HG02885 (cell line): ENCODE results near the gene SLC37A2.

Experiments
- ATAC-seq: cut with Tn5 transposase; IDR thresholded peaks from one replicate; pipeline ENCODE4 v1.9.1; 2021; ENCODE audit warnings: mild to moderate bottlenecking; ENCODE audit not compliant: unreplicated experiment, poor library complexity

SLC37A2 gene

DNA sequence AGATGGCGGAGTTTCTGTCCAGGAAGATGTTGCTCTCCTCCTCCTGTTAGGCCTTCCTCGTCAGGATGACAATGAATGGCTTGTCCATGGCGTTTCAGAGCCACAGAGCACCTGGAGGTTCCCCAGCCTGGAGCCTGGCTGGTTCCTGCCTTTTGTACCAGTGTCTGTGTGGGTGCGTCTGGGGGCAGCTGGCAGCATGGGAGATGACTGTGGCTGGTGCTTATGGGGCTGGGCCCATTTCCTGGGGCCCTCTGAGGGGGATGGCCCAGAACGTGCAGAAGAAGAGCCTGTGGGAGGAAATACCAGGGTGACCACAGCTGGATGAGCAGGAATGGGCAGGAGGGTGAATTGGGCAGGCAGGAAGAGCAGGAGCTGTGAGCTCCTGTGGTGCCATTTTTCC lies 6.7 kb downstream of the SLC37A2 start:
- no peak for ATAC-seq

DNA sequence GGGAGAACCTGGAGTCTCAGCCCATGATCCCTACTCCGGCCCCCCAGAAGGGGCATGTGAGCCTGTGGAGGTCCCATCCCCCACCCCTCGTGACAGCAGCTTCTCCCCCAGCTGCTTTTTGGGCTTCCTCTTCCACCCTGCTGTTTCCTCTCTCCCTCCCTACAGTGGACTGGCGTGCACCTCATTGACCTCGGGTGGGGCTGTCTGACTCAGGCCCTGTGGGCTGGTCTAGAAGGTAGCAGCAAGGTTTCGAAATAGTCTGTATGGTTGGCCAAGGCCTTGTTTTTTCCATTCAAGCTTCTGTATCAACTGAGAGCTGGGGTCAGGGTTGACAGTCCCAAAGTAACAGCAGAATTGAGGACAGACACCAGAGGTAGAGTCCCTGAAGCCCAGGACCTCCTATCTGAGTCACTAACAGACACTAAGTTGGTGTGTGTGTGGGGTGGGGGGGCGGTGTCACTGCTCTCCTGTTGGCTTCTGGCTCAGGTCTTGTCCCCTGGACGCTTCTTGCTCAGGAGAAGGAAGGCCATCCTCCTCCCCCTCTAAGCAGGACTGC lies 7.7 kb downstream of the SLC37A2 start:
- ATAC-seq = peak; percentile 77

DNA sequence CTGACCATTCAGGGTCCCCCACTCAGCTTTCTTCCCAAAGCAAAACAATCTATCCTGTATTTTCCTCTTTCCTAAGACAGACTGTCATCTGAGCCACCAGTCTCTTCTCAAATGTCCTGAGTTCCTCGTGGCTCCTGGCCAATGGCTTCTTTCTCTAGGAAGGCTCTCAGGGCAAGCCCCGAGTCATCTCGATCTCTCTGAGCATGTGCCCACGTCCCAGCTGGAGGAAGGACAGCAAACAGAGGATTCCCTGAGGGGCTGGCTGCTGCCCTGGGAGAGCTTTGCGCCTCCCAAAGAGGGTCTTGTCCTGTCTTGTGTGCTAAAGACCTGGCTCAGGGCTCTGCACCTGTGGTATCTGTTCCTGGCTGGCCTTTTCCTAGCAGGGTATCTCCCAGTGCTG lies 8.3 kb downstream of the SLC37A2 start:
- ATAC-seq = no peak

DNA sequence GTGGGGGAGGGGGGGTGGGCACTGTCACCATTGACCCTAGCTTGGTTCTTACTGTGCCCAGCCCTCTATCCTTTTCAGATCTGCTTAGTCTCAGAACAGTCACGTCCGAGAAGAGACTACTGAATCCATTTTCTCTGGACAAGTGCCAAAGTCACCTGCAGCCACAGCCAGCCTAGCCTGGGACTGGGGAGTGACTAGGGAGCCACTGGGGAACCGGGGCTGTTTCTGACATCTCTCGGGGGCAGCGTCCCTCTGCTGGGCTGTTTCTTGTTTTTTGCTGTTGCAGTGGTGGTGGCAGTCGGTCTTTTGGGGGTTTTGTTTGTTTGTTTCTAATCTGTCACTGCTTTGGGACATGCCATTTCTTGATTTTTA lies 8.7 kb downstream of the SLC37A2 start:
- no peak for ATAC-seq

DNA sequence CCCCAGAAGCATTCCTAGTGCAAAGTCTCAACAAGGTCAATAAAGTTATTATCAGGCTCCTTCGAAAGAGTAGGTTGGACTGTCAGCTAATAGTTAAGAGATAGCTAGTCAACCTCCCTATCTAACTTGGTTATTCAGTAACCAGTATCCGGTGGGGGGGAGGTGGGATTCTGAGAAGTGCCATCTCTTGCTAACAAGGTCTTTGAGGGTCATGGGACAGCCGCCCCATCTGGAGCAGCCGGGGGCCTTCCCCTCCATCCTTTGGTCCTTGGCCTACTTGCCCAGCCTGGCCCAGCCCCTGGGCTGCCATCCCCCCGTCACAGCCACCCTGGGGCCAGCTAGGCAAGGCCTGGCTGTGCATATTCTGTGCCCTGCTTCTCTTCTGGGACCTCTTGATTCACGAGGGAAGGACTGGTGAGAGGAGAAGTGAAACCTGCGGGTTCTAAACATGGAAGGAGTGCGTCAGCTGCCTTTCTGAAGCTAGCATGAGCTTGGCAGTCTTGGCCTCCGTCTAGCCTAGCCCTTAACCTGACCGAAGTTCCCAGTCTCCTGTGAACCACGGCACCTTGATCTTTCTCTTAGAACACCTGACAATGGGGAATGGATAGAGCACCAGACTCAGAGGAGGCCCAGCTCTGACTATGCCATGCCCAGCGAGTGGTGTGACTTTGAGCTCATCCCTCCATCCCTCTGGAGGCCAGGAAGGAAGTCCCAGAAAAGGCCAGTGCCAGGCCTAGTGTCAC lies 9.3 kb downstream of the SLC37A2 start:
- ATAC-seq = peak; percentile 87

DNA sequence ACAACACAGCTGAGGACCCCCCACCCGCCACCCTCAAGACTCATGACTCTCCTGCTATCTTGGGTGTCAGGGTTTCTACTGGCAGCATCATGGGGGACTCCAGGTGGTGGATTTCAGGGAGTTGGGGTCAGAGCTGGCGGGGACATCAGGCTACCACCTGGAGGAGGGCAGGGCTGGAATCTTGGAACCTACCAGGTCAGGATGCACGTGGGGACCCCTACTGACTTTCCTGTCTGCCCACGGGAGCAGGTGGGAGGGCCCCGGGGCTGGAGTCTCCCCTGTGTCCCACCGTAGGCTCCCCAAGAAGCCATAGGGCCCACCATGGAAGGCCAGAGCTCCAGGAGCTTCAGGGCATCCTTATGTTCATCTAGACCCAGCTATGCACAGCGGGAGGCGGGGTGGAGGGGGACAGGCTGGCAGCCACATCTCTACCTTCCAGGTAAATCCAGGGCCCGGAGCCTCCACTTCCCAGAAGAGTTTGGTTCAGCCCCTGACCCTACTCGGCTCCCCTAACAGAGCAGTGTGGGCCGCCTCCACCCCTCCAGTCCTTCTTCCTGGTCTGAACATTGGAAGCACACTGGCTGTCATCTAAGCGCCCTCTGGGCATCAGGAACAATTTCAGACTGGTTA lies 10.0 kb downstream of the SLC37A2 start:
- ATAC-seq = no peak

DNA sequence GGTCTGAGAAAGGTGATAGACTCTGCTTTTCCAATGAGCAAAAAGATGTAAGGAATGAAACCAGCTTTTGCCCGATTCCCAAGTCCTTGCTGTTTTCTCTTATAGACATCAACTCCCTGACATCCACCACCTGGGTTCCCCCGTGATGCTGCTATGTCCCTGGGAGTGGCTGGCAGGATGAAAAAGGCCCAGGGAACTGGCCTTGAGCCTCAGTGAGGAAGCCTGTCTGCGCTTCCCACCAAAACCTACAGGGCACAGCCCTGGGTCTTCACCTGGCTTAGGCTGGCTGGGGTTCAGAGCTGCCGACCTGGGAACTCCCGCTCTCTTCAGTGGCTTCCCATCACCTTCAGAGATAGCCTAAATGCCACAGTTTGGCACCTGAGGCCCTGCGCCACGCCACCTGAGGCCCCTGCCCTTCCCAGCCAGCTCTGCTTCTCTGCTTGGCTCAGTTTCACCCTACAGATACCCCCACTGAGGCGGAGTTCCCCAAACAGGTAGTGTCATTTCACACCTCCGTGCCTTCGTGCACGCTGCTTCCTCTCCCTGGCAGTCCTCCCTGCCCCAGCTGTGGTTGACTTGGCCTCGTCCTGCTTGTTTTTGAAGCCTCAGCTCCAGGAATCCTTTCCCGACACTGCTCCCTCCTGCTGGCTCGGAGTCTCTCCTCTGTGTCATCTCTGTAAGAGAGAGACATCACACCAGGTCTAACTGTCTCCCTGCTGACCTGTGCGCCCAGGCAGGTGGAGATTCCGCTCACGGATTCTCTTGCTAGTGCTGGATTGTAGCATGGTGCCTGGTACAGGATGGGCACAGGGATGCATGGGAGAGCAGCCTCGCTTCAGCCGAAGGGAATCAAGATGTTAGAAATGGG lies 10.7 kb downstream of the SLC37A2 start:
- no peak for ATAC-seq

DNA sequence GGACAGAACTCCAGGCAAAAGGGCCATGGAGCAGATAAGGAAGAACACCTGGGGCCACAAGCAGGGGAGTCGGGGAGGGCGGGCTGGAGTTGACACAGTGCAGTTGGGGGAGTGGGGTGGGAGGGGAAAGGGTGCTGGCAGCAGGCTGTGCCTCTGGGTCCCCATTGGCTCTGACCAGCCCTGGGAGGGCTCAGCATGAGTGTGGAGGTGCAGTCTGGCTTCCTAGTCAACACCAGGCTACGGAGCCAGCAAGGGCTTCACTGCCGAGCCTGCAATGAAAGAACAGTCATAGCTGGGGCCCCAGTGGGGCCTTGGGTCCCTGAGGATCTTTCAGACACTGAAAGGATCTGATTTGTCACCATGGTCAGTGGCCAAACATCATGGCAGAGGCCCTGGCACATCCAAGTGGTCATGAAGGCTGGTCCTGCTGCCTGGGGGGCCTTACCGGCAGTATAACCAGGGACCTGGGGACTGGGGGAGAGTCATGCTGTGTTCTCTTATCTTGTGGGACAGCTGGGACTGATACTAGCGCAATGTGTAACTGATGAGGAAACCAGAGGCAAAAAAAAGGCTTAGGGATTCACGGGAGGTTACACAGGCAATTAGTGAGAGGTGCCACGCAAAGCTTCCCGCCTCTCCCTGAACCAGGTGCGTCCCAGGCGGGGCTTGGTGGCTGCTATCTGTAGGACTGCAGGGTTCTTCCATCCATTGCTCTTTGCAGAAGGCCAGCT lies 11.6 kb downstream of the SLC37A2 start:
- no peak for ATAC-seq

DNA sequence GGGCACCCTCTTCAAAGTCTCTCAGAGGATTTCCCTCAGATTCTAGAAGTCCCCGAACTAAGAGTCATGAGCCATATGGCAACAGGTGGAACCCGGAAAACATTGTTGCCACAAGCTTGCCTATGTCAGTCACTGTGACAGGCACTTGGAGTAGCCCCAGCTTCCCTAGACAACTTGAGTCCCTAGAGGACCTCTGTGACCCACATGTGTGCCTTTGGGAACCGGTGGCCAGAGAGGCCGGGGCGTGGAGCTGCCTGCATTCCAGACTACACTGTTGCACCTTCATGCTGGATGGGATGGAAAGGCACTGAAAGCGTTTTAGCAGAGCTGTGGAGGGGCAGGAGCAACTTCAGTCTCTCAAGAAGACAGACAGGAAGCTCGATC lies 12.1 kb downstream of the SLC37A2 start:
- ATAC-seq = no peak

DNA sequence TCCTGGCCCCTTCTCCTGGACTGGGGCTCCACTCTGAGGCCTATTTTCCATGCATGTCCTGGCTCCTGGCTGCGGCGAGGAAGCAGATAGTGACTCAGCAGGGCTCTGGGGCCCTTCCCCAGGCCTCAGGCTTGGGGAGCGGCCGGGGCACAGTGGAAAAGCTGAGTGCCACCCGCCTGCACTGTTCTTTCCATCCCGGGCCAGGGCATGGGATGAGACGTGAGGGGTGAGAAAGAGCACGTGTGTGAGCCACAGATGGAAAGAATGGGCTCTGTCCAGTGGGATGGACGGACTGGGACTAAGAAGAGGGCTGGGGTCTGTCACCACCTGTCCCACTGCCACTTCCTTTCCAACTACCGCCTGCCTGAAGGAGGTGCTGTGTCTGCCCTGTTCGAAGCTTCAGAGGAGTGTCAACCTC lies 12.8 kb downstream of the SLC37A2 start:
- no peak for ATAC-seq

DNA sequence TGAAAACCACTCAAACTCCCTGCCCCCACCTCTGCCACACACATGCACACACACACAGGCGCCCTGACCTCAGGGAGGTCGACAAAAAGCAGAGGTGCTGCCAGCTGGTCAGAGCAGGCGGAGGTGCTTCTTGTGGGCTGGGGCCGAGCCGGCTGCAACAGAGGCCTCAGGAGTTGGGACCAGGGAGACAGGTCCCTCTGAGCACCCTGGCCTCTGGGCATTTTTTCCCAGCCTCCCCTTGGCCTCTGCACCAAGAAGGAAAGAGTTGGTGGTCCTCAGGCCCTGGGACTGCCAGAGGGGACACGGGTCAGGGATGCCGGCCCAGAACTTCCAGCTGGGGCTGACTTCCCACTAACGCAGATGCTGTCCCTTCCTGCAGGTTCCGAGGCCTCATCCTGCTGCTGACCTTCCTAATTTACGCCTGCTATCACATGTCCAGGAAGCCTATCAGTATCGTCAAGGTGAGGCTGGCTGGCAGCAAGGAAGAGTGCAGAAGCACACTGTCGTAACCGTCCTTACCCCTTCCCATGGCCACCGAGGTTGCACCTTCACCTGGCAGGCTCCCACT lies 13.4 kb downstream of the SLC37A2 start:
- ATAC-seq = no peak

DNA sequence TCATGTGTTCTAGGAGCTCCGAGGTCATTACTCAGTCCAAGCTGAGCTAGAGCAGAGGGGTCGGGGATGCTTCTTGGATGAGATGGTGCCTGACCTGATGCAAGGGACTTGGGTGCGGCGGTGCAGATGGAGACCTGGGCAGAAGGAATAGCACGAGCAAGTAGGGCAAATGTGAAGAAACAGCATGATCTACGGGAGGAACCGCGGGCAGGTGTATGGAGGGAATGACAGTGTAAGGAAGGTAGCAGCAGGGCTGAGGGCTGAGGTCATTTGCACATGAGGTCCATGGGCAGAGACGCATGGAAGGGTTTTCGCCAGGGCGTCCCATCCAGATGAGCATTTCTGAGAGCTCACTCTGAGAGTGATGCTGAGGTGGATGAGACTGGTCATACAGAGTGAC lies 14.9 kb downstream of the SLC37A2 start:
- no peak for ATAC-seq

DNA sequence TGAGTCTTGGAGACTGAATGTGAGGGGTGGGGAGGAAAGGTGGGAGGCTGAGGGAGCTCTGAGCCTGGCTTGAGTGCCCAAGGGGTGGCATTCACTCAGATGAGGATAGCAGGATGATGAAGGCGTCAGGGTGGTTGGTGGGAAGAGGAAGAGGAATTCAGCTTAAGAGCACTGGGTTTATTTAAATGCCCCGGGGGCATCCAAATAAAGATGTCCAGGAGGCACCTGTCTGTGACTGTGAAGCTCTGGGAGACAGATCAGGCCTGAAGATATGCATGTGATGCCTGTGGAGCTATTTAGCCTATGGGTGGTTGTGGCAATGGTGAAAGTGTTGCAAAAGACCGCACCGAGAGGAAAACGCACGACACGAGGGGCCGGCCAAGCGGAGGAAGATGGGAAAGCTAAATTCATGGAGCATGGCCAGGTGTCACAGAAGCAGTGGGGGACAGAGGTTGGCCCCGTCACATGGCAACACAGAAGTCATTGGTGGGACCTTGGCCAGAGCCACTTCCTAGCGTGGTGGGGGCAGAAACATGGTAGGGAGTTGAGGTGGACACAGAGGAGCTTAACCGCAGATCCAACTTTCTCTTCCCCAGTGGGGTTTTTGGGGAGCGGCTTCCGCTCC lies 15.5 kb downstream of the SLC37A2 start:
- no peak for ATAC-seq

DNA sequence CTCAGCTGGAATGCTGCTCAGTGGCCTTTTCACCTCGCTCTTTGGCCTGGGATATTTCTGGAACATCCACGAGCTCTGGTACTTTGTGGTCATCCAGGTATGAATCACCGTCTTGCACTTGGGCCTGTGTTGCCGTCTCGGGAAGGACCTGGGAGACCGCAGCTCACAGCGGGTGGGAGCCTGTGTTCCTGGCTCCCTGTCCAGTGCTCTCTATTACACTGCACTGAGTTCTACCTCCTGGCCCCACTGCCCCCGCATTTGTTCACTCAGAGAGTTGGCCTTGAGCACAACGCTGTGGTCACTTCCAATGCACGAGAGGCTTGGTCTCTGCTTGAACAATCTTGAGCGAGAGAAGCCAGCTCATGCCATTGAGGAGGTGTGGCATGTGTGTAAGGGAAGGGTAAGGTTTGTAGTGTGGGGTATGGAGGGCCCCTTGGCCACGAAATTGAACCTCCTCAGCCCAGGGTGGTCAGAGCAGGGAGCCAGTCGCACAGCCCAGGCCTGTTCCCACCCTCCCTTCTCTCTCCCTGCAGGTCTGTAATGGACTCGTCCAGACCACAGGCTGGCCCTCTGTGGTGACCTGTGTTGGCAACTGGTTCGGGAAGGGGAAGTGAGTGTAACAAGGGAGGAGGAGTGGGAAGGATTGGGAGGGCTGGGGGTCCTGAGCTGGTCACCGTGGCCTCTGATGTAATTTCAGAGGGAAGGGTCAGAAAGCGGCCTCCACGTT lies 16.2 kb downstream of the SLC37A2 start:
- no peak for ATAC-seq

DNA sequence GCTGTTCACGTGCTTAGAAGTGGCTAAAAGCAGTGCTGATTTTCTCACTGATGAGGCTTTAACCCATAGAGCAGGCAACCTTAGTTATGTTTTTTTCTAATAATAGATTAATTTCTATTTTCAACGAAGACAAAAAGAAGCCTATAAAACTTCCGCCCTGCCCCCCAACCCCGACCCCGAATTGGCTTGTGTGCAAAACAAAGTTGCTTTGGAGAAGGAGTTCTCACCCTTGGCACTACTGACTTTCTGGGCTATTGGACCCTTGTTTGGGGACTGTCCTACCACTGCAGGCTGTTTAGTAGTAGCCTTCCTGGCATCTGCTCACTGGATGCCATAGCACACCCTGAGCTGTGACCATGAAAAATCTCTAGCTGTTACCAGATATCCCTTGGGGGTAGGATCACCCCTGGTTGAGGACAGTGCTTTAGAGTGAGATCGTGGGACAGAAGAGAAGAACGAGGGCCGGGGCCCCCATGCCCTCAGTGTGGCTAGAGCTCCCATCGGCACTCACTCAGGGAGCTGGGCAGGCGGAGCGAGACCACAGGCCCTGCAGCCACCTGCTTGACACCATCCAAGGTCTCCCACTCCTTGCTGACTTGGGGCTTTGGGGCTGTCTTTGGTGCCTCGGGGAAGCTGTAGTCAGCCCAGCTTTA lies 16.9 kb downstream of the SLC37A2 start:
- ATAC-seq = no peak

DNA sequence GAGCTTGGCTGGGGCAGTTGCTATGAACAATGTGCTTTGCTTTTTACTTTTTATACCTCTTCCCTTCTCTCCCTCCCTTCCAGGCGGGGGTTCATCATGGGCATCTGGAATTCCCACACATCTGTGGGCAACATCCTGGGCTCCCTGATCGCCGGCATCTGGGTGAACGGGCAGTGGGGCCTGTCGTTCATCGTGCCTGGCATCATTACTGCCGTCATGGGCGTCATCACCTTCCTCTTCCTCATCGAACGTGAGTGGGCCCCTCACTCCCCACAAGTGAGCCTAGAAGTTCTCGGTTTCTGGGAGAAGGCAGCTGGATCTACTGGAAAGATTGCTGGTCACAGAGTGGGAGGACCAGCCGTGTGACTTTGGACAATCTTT lies 17.4 kb downstream of the SLC37A2 start:
- ATAC-seq = no peak

DNA sequence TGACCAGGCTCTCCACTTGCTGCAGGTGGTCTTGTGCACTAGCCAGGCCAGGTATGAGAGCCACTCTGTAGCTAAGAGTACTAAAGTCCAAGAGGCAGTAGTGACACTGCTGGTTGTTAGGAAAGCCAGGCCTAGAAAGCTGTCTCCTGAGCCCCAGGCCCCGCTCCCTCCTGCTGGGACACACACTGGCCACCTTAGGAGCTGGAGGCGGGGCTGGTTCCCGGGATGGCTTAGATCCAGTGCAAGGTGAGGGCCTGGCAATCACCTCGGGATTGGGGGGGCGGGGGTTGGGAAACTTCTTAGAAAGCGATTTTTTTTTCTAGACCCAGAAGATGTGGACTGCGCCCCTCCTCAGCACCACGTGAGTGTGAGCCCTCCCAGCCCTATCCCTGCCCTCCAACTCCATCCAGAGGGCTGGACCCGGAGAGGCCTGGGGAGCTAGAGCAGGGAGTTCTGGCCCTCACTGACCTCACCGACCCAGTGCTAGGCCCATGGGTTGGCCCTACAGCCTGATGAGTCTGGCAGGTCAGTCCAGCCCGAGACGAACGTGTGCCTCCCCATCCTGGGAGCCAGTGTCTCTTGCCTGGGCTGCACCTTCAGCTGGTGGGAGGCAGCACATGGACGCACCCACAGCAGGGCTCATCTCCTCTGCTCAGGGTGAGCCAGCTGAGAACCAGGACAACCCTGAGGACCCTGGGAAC lies 18.1 kb downstream of the SLC37A2 start:
- no peak for ATAC-seq

DNA sequence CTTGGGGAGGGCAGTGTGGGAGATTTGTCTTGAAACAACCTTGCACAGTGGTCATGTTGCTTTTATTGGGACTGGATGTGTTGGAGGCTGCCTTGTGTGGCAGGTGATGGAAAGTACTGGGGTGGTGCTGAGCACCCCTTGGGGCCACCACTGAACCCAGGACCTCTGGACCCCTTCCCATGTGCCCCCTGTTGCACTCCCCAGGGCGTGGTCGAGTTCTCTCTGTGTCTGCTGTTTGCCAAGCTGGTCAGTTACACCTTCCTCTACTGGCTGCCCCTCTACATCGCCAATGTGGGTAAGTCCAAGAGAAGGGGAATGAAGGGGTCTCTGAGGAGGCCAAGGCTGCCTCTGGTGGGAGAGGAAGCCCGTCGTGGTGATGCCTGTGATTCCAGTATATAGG lies 18.9 kb downstream of the SLC37A2 start:
- ATAC-seq = no peak
